H1 (cell line): Measurements from ENCODE around the gene CELA2A. TPM values are rescaled to one million over a fixed set of nuclear protein-coding genes. Genes with fewer than 3 reads are reported as not detected.

Source experiments
- CTCF ChIA-PET: fragments of 300-600 bp; sonication (Branson Sonifier 250); formaldehyde crosslinking; loops from one replicate; lab custom pipeline; 2021; ENCODE audit not compliant: partially characterized antibody; lab: Charles Lee
- POLR2A ChIA-PET: fragments of 300-600 bp; sonication (Branson Sonifier 250); formaldehyde crosslinking; loops from one replicate; lab custom pipeline; 2021; ENCODE audit warnings: inconsistent platforms; ENCODE audit not compliant: partially characterized antibody; lab: Charles Lee
- DNase-seq, 2 experiments: peaks; one replicate each; pipeline versions ENCODE4 v3.0.0 to v3.0.0-alpha.2; 2010 to 2022; ENCODE audit warnings: low spot score in 2 of 2, low read depth in 1 of 2, mixed read lengths in 1 of 2
- FAIRE-seq: peaks from 2 replicates; lab custom pipeline; 2011; peaks lifted over from hg19 to GRCh38; lab: Jason Lieb, UNC
- H2AFZ ChIP-seq: 2 replicates; pipeline ENCODE4 v1.8.1; 2012; ENCODE audit warnings: low read length, inconsistent platforms
- H2AK5ac ChIP-seq: 2 replicates; pipeline ENCODE4 v1.6.1; 2013; ENCODE audit warnings: low read depth, low read length
- H2BK120ac ChIP-seq: replicated peaks from 2 replicates; pipeline ENCODE3; 2013; ENCODE audit warnings: low read depth, low read length, inconsistent platforms
- H2BK12ac ChIP-seq: 2 replicates; pipeline ENCODE4 v1.6.1; 2013; ENCODE audit warnings: low read depth, low read length
- H2BK15ac ChIP-seq: 2 replicates; pipeline ENCODE4 v1.6.1; 2013; ENCODE audit warnings: low read length
- H2BK20ac ChIP-seq: 2 replicates; pipeline ENCODE4 v1.6.1; 2013; ENCODE audit warnings: low read length
- H2BK5ac ChIP-seq: 2 replicates; pipeline ENCODE4 v1.6.1; 2013; ENCODE audit warnings: low read depth, low read length
- H3K14ac ChIP-seq: 2 replicates; pipeline ENCODE4 v1.6.1; 2013; ENCODE audit warnings: inconsistent platforms; ENCODE audit not compliant: insufficient read length
- H3K18ac ChIP-seq: 2 replicates; pipeline ENCODE4 v1.6.1; 2013; ENCODE audit warnings: low read length; ENCODE audit errors: extremely low read depth
- H3K23ac ChIP-seq: 2 replicates; pipeline ENCODE4 v1.6.1; 2013; ENCODE audit warnings: inconsistent platforms; ENCODE audit not compliant: insufficient read length
- H3K23me2 ChIP-seq: 2 replicates; pipeline ENCODE4 v1.6.1; 2013; ENCODE audit warnings: low read depth, low read length
- H3K27ac ChIP-seq: 2 replicates; pipeline ENCODE4 v1.6.1; 2011; ENCODE audit warnings: low read depth, low read length, inconsistent platforms
- H3K27me3 ChIP-seq, 4 experiments: replicated peaks in 1 of 4; 1 replicate in 1 of 4; 2 replicates in 3 of 4; pipeline versions ENCODE4 v1.6.1 to v1.8.1; 2011 to 2013; ENCODE audit warnings: low read length in 3 of 4, mild to moderate bottlenecking in 3 of 4, inconsistent platforms in 2 of 4, mixed read lengths in 2 of 4, moderate library complexity in 1 of 4; ENCODE audit not compliant: control insufficient read depth in 3 of 4, insufficient read depth in 3 of 4; ENCODE audit errors: extremely low read depth in 1 of 4
- H3K36me3 ChIP-seq, 4 experiments: 2 replicates each; pipeline versions ENCODE4 v1.6.1 to v1.8.1; 2011 to 2013; ENCODE audit warnings: mild to moderate bottlenecking in 4 of 4, low read length in 3 of 4, moderate library complexity in 2 of 4, control low read depth in 1 of 4, inconsistent platforms in 1 of 4; ENCODE audit not compliant: insufficient read depth in 4 of 4, control insufficient read depth in 2 of 4
- H3K4ac ChIP-seq: replicated peaks from 2 replicates; pipeline ENCODE3; 2013; ENCODE audit warnings: low read length, low read depth, mixed read lengths, inconsistent platforms; ENCODE audit not compliant: insufficient read length
- H3K4me1 ChIP-seq, 4 experiments: replicated peaks in 1 of 4; 1 replicate in 1 of 4; 2 replicates in 3 of 4; pipeline versions ENCODE4 v1.6.1 to v1.8.1; 2011 to 2013; ENCODE audit warnings: low read length in 3 of 4, inconsistent platforms in 2 of 4, mixed read lengths in 1 of 4; ENCODE audit not compliant: insufficient read depth in 4 of 4, control insufficient read depth in 3 of 4
- H3K4me2 ChIP-seq, 2 experiments: 2 replicates each; pipeline versions ENCODE4 v1.6.1 to v1.8.1; 2011 to 2013; ENCODE audit warnings: low read depth in 2 of 2, low read length in 2 of 2, control low read depth in 1 of 2, inconsistent platforms in 1 of 2, mild to moderate bottlenecking in 1 of 2; ENCODE audit not compliant: insufficient read depth in 1 of 2
- H3K4me3 ChIP-seq, 4 experiments: fragments of 200-600, 300-600 bp in 1 of 4; sonication (generic), shearing (Covaris generic), sonication (Bioruptor Twin) in 1 of 4; 2 replicates each; pipeline versions ENCODE4 v1.5.1 to v1.8.1; 2011 to 2016; ENCODE audit warnings: low read length in 4 of 4, low read depth in 3 of 4, control low read depth in 2 of 4, inconsistent platforms in 2 of 4, mild to moderate bottlenecking in 2 of 4, mixed read lengths in 1 of 4, moderate library complexity in 1 of 4; ENCODE audit not compliant: insufficient read depth in 2 of 4; ENCODE audit errors: extremely low read depth in 1 of 4
- H3K56ac ChIP-seq: replicated peaks from 2 replicates; pipeline ENCODE3; 2013; ENCODE audit warnings: low read depth, mild to moderate bottlenecking, mixed read lengths, low read length, inconsistent platforms; ENCODE audit not compliant: insufficient read length
- H3K79me1 ChIP-seq: 2 replicates; pipeline ENCODE4 v1.6.1; 2013; ENCODE audit warnings: low read depth, low read length, control low read depth
- H3K79me2 ChIP-seq, 2 experiments: 2 replicates each; pipeline versions ENCODE4 v1.6.1 to v1.8.1; 2012 to 2013; ENCODE audit warnings: low read length in 2 of 2, mild to moderate bottlenecking in 2 of 2, inconsistent platforms in 1 of 2; ENCODE audit not compliant: insufficient read depth in 2 of 2, control insufficient read depth in 1 of 2
- H3K9ac ChIP-seq, 4 experiments: replicated peaks in 1 of 4; 1 replicate in 1 of 4; 2 replicates in 3 of 4; pipeline versions ENCODE4 v1.6.1 to v1.8.1; 2011 to 2013; ENCODE audit warnings: low read depth in 3 of 4, low read length in 3 of 4, control low read depth in 2 of 4, mild to moderate bottlenecking in 2 of 4, moderate library complexity in 2 of 4, inconsistent platforms in 1 of 4; ENCODE audit errors: extremely low read depth in 1 of 4
- H3K9me3 ChIP-seq, 2 experiments: 2 replicates each; pipeline versions ENCODE4 v1.6.1 to v1.8.1; 2012 to 2013; ENCODE audit warnings: mild to moderate bottlenecking in 2 of 2, moderate library complexity in 2 of 2, control low read depth in 1 of 2, inconsistent platforms in 1 of 2, low read depth in 1 of 2, low read length in 1 of 2, mixed read lengths in 1 of 2; ENCODE audit not compliant: insufficient read depth in 2 of 2
- H4K20me1 ChIP-seq, 2 experiments: replicated peaks in 1 of 2; 2 replicates each; pipeline versions ENCODE3 to v1.8.1; 2011 to 2013; ENCODE audit warnings: inconsistent platforms in 2 of 2, low read length in 2 of 2, mild to moderate bottlenecking in 1 of 2; ENCODE audit not compliant: insufficient read depth in 2 of 2, control insufficient read depth in 1 of 2
- H4K5ac ChIP-seq: 2 replicates; pipeline ENCODE4 v1.6.1; 2013; ENCODE audit warnings: low read length, low read depth, mixed read lengths, inconsistent platforms; ENCODE audit not compliant: insufficient read length
- H4K8ac ChIP-seq: 2 replicates; pipeline ENCODE4 v1.8.0; 2013; ENCODE audit warnings: mild to moderate bottlenecking, moderate library complexity, low read length, inconsistent platforms; ENCODE audit not compliant: insufficient read depth; ENCODE audit errors: extremely low read depth
- H4K91ac ChIP-seq: replicated peaks from 2 replicates; pipeline ENCODE3; 2013; ENCODE audit warnings: low read length, mixed read lengths, inconsistent platforms; ENCODE audit not compliant: insufficient read length
- GTF2F1 ChIP-seq: IDR thresholded peaks from 2 replicates; pipeline ENCODE4 v1.6.1; 2012; ENCODE audit warnings: low read depth, low read length, improper control_type of control experiment, borderline replicate concordance
- JUND ChIP-seq: IDR thresholded peaks from 2 replicates; pipeline ENCODE4 v1.6.1; 2011; ENCODE audit warnings: mild to moderate bottlenecking, improper control_type of control experiment, low read length
- KDM1A ChIP-seq: fragments of 200-600, 300-600 bp; sonication (generic); IDR thresholded peaks from 2 replicates; pipeline ENCODE4 v1.7.1; 2016; ENCODE audit warnings: mild to moderate bottlenecking, low read length, borderline replicate concordance
- NANOG ChIP-seq: IDR thresholded peaks from 2 replicates; pipeline ENCODE4 v1.6.1; 2011; ENCODE audit warnings: low read length, low read depth, mild to moderate bottlenecking, inconsistent platforms; ENCODE audit not compliant: insufficient read depth, poor library complexity, severe bottlenecking
- NRF1 ChIP-seq: IDR thresholded peaks from 2 replicates; pipeline ENCODE4 v1.6.1; 2011; ENCODE audit warnings: mild to moderate bottlenecking, low read depth, low read length, improper control_type of control experiment
- POLR2AphosphoS5 ChIP-seq: IDR thresholded peaks from 2 replicates; pipeline ENCODE4 v1.6.1; 2011; ENCODE audit warnings: low read depth, low read length
- RXRA ChIP-seq: IDR thresholded peaks from 2 replicates; pipeline ENCODE4 v1.6.1; 2011; ENCODE audit warnings: low read depth, mild to moderate bottlenecking, low read length, moderate library complexity; ENCODE audit not compliant: insufficient read depth
- SAP30 ChIP-seq: fragments of 300-600 bp; sonication (generic); IDR thresholded peaks from 2 replicates; pipeline ENCODE4 v1.7.1; 2012; ENCODE audit warnings: low read length, moderate library complexity, mild to moderate bottlenecking, inconsistent platforms; ENCODE audit not compliant: insufficient read depth, insufficient replicate concordance
- SP4 ChIP-seq: IDR thresholded peaks from 2 replicates; pipeline ENCODE4 v1.6.1; 2012; ENCODE audit warnings: low read length, inconsistent platforms
- TBP ChIP-seq: IDR thresholded peaks from 2 replicates; pipeline ENCODE4 v1.6.1; 2011; ENCODE audit warnings: low read depth, low read length, improper control_type of control experiment
- TCF12 ChIP-seq: IDR thresholded peaks from 2 replicates; pipeline ENCODE4 v1.6.1; 2011; ENCODE audit warnings: low read depth, mild to moderate bottlenecking, low read length
- WGBS, 2 experiments: shearing (Covaris generic) in 1 of 2; methylation state at CpG; one replicate each; pipeline versions ENCODE4 v1.1.6 to v1.1.7; 2013 to 2015; ENCODE audit warnings: low lambda C conversion rate in 2 of 2, mixed read lengths in 2 of 2, inconsistent platforms in 1 of 2, low coverage in 1 of 2, missing lambda C conversion rate in 1 of 2; ENCODE audit not compliant: insufficient replicate concordance in 2 of 2, insufficient coverage in 1 of 2, insufficient read length in 1 of 2; ENCODE audit errors: extremely low coverage in 1 of 2, missing lambda C conversion rate in 1 of 2; 5-methylcytosine and 5-hydroxymethylcytosine counted together
- long read RNA-seq, 2 experiments: library from RNA in 1 of 2; library from capped mRNA in 1 of 2; stranded (forward); transcript quantifications; one replicate each; pipeline ENCODE4 v2.0.0, GENCODE V29; 2021; ENCODE audit warnings: inconsistent platforms in 1 of 2
- polyA minus RNA-seq, 3 experiments: library from RNA; depleted of rRNA, polyadenylated mRNA; stranded (reverse); fragments of >200 nt; gene quantifications; 1 replicate in 2 of 3; 2 replicates in 1 of 3; pipeline ENCODE4 v1.2.3, GENCODE V29; 2011
- polyA plus RNA-seq, 7 experiments: library from polyadenylated mRNA; depleted of rRNA in 3 of 7; stranded (reverse) in 5 of 7; unstranded in 2 of 7; fragments of >200 nt in 5 of 7; fragments of 200-250 nt in 2 of 7; gene quantifications; 1 replicate in 5 of 7; 2 replicates in 1 of 7; 4 replicates in 1 of 7; pipeline versions ENCODE4 v1.2.1 to v1.2.3, GENCODE V29; 2011 to 2013; ENCODE audit warnings: missing spikeins in 2 of 7, mixed read lengths in 2 of 7
- total RNA-seq: library from RNA; stranded (reverse); fragmentation: NEBNext Ultra II Directional; extraction: Animal tissue kit (Norgen Biotek cat#: 25700); gene quantifications from 2 replicates; pipeline ENCODE4 v1.2.1, GENCODE V29; 2021

The CELA2A gene
- total RNA-seq (not detected in 2 replicates), polyA plus RNA-seq (2011; rRNA removed) (not detected in 2 replicates), polyA minus RNA-seq (2011; rRNA and poly(A)+ RNA removed) (not detected in 2 replicates)
- polyA plus RNA-seq (2011; cell fraction: cytosol; rRNA removed) = not detected
- polyA plus RNA-seq (2011; cell fraction: nucleus; rRNA removed) = not detected
- not detected in 4 replicates for polyA plus RNA-seq (2012, experiment 1 of 2)
- polyA plus RNA-seq (2012, experiment 2 of 2) = not detected
- polyA plus RNA-seq (2013, experiment 1 of 2) = not detected
- not detected for polyA plus RNA-seq (2013, experiment 2 of 2)
- not detected for polyA minus RNA-seq (2011; cell fraction: cytosol; rRNA and poly(A)+ RNA removed)
- not detected for polyA minus RNA-seq (2011; cell fraction: nucleus; rRNA and poly(A)+ RNA removed)
- long read RNA-seq, experiment 1 = 0 reads
- long read RNA-seq, experiment 2 = 0 reads

GRCh38 chr1:15456313-15456954, at the start of gene CELA2A:
Gene CELA2A (plus strand): TSS chr1:15456732. CDS start chr1:15456754, 22 bp downstream.
- no peaks in the 10 kb centered on the region for H3K79me1 ChIP-seq
- H3K27ac ChIP-seq = no peak within 1 kb of the TSS
- no peak within 1 kb of the TSS for H3K4me3 ChIP-seq
- CTCF ChIA-PET = no interaction called here
- H3K14ac ChIP-seq = no peak within 1 kb of the TSS
- H2BK20ac ChIP-seq = no peak within 1 kb of the TSS
- no peaks in the 10 kb centered on the region for H3K23me2 ChIP-seq
- H3K9me3 ChIP-seq = no peaks in the 10 kb centered on the region
- POLR2A ChIA-PET = no interaction called here
- DNase-seq = no peak
- H3K9ac ChIP-seq = no peak within 1 kb of the TSS
- H3K4ac ChIP-seq = no peak within 1 kb of the TSS
- no peak within 1 kb of the TSS for H4K91ac ChIP-seq
- H2BK15ac ChIP-seq = no peak within 1 kb of the TSS
- H2BK12ac ChIP-seq = no peak within 1 kb of the TSS
- no peak within 1 kb of the TSS for H3K23ac ChIP-seq
- H3K79me2 ChIP-seq = no peaks in the 10 kb centered on the region
- no peak within 1 kb of the TSS for H2AFZ ChIP-seq
- no peak for FAIRE-seq
- no peak within 1 kb of the TSS for H3K56ac ChIP-seq
- no peak within 1 kb of the TSS for H4K8ac ChIP-seq
- no peak for TF ChIP-seq NANOG
- TF ChIP-seq TBP = no peak
- TF ChIP-seq NRF1 = no peak
- TF ChIP-seq SP4 = no peak
- no peak for TF ChIP-seq RXRA
- TF ChIP-seq POLR2AphosphoS5 = no peak
- TF ChIP-seq JUND = no peak
- no peak for TF ChIP-seq GTF2F1
- no peak for TF ChIP-seq TCF12
- no peak for TF ChIP-seq KDM1A
- TF ChIP-seq SAP30 = no peak
- no peak within 1 kb of the TSS for H3K4me2 ChIP-seq
- no peak within 1 kb of the TSS for H2BK5ac ChIP-seq
- no peak within 1 kb of the TSS for H3K18ac ChIP-seq
- H2BK120ac ChIP-seq = no peak within 1 kb of the TSS
- H3K27me3 ChIP-seq = no peaks in the 10 kb centered on the region
- H2AK5ac ChIP-seq = no peak within 1 kb of the TSS
- no peaks in the 10 kb centered on the region for H3K4me1 ChIP-seq
- 85 to 100% methylated on average over 1 to 7 of the region's 8 CpGs for WGBS, 2 experiments
- H3K36me3 ChIP-seq = no peaks in the 10 kb centered on the region
- no peaks in the 10 kb centered on the region for H4K20me1 ChIP-seq
- H4K5ac ChIP-seq = no peak within 1 kb of the TSS
